GM12892 (cell line): ENCODE results near the gene B4GALT3.

Source experiments
- DNase-seq: peaks from one replicate; pipeline ENCODE4 v3.0.0; 2011; ENCODE audit not compliant: insufficient read length
- FAIRE-seq: peaks from 2 replicates; lab custom pipeline; 2011; peaks lifted over from hg19 to GRCh38; lab: Jason Lieb, UNC
- POLR2A ChIP-seq: IDR thresholded peaks from 2 replicates; pipeline ENCODE4 v1.6.1; 2011; ENCODE audit warnings: low read depth, low read length, control low read depth
- POLR2AphosphoS5 ChIP-seq: IDR thresholded peaks from 2 replicates; pipeline ENCODE4 v1.6.1; 2011; ENCODE audit warnings: low read depth, low read length, control low read depth
- TAF1 ChIP-seq: IDR thresholded peaks from 2 replicates; pipeline ENCODE4 v1.6.1; 2011; ENCODE audit warnings: low read depth, mild to moderate bottlenecking, control low read depth, low read length, borderline replicate concordance

Gene B4GALT3

GRCh38 chr1:161177936-161178244 is 583 bp upstream of the B4GALT3 start:
- no peak for DNase-seq
- FAIRE-seq = no peak
- TF ChIP-seq POLR2AphosphoS5 = no peak
- no peak for TF ChIP-seq POLR2A
- no peak for TF ChIP-seq TAF1

DNA sequence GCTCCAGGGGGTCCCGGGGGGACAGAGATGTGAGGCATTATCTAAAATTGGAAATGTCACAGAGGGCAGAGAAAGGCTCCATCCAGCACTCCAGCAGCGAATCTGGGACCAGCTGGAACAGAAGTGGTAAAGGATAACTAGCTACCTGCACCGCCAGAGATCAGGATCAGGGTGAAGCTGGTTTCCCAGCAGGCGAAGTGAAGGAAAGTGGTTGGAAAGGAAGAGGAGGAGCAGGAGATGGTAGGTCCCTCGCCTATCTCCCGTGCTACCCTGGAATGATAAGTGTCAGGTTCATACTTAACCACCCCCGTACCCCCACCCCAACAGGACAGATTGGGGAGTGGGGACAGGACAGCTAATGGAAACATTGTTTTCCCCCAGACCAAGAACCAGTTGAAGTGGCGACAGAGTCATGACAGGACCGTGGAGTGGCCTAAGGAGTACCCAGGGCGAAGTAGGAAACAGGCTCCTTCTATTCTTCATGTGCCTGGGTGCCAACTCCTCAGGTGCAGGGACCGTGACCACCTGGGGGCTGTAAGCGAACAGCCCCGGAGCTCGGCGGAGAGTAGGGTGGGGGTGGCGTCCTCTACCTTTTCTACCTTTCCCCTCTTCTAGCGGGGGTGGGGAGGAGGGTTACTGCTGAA is 717 bp downstream of the B4GALT3 start:
- DNase-seq = no peak
- no peak for TF ChIP-seq TAF1
- no peak for TF ChIP-seq POLR2AphosphoS5
- no peak for TF ChIP-seq POLR2A

DNA sequence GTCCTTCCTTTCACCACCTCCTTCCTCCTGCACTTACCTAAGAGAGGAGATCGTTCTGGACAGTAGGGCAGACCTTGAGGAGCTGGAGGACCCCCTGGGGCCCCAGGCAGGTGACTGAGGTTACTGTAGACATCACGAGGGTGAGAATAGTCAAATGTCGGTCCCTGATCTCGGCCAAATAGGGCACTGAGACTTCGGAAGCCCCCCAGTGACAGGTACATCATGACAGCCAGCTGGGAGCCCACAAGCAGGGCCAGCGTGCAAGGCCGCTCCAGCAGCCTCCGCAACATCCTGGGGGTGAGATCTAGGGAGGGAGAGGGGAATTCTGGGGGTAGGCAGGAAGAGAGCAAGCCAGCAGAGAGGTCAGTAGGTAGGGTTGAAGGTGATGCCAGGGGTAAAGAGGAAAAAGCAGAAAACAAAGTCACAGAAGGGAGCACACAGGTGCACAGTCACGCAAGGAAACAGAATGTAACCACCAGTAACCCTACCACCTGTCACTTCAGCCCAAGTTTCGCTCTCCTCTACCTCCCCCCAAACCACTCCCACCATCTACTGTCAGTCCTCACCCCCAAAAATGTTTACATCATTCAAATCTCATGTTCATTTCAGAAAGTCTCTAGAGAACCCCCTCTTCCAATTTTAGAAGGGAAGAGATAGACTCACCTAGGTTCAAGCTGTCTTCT is 1.4 kb downstream of the B4GALT3 start:
- FAIRE-seq = no peak
- DNase-seq = no peak
- no peak for TF ChIP-seq POLR2A
- no peak for TF ChIP-seq TAF1
- no peak for TF ChIP-seq POLR2AphosphoS5

More for the DNA sequence above, 717 bp downstream of the B4GALT3 start:
- no peak for FAIRE-seq

DNA sequence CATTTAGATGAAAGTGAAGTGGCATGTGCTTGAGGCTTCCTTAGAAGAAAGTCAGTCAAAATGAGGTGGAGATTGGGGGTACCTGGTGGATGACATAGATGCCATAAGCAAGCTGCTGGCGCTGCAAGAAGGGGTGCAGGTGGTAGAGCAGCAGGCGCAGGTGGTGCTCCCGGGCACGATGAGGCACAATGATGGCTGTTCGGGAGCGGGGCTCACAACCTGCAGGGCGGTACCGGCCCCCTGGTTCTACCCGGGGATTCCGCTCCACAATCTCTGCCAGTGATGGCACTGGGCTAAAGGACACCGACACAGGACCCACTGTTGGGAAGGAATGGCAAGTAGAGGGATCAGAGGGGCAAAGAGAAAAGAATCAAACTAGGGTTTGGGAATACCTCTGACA is 2.4 kb downstream of the B4GALT3 start:
- DNase-seq = no peak
- no peak for TF ChIP-seq TAF1
- FAIRE-seq = no peak

GRCh38 chr1:161173711-161174110 is 3.6 kb downstream of the B4GALT3 start:
- FAIRE-seq (no peak), DNase-seq (no peak)
- TF ChIP-seq TAF1 = no peak
- TF ChIP-seq POLR2AphosphoS5 = no peak
- TF ChIP-seq POLR2A = no peak

DNA sequence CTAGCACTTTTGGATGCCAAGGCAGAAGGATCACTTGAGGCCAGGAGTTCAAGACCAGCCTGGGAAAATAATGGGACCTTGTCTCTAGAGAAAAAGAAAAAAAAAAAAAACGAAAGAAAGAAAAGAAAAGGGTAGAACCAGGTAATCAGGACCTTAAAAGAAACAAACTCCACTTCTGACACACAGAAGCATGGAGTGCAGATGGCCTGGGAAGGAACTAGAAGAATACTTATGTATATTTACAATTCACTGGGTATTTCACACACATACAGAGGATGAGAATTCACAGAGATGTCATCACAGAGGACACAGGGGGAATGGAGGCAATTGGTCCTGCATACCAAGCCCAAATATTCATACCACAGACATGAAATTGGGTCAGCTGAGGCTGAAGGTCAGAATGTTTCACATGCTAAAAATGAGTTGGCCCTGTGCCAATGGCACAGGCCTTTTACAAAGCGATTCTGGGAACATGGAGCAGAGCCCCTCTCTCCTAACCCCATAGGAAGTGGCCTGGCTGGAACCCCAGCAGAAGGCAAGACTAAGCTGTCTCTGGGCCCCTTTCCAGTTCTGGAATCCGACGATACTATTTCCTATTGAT is 4.4 kb downstream of the B4GALT3 start:
- FAIRE-seq = no peak
- DNase-seq = no peak
- TF ChIP-seq POLR2A (no peak), POLR2AphosphoS5 (no peak), TAF1 (no peak)

- DNase-seq = no peak
- no peak for FAIRE-seq
- TF ChIP-seq POLR2AphosphoS5 (no peak), POLR2A (no peak), TAF1 (no peak)
Observed at GRCh38 chr1:161172349-161172748, 5.0 kb downstream of the B4GALT3 start.

GRCh38 chr1:161171696-161172095 is 5.6 kb downstream of the B4GALT3 start:
- TF ChIP-seq TAF1 = no peak
- no peak for TF ChIP-seq POLR2A
- no peak for TF ChIP-seq POLR2AphosphoS5
- FAIRE-seq = no peak
- no peak for DNase-seq

- TF ChIP-seq POLR2A = no peak
- no peak for TF ChIP-seq POLR2AphosphoS5
- TF ChIP-seq TAF1 = no peak
- FAIRE-seq = no peak
- DNase-seq = no peak
Observed at GRCh38 chr1:161171191-161171590, 6.1 kb downstream of the B4GALT3 start.

GRCh38 chr1:161168906-161169305 is 8.4 kb downstream of the B4GALT3 start:
- no peak for FAIRE-seq
- no peak for DNase-seq
- no peak for TF ChIP-seq TAF1
- no peak for TF ChIP-seq POLR2AphosphoS5
- no peak for TF ChIP-seq POLR2A

GRCh38 chr1:161166669-161167548 is 10.4 kb downstream of the B4GALT3 start:
- no peak for FAIRE-seq
- DNase-seq = no peak
- TF ChIP-seq POLR2A (no peak), POLR2AphosphoS5 (no peak)
